Peyer's patch (tissue), 4 donors: ENCODE results near the gene ITM2C. TPM values are rescaled to one million over a fixed set of nuclear protein-coding genes. Genes with fewer than 3 reads are reported as not detected.

Experiments used
- DNase-seq, 3 donors: peaks; one replicate each; pipeline ENCODE4 v3.0.0-alpha.2; 2017 to 2019
- H3K27ac ChIP-seq, 4 donors: fragments of 200-600 bp; sonication (generic); one replicate each; pipeline ENCODE4 v1.5.1; 2016 to 2019
- H3K27me3 ChIP-seq, 2 donors: fragments of 200-600 bp; sonication (generic); one replicate each; pipeline ENCODE4 v1.5.1; 2019
- H3K36me3 ChIP-seq, 3 donors: fragments of 200-600 bp; sonication (generic); one replicate each; pipeline ENCODE4 v1.5.1; 2016 to 2019
- H3K4me1 ChIP-seq, 4 donors: fragments of 200-600 bp; sonication (generic); one replicate each; pipeline ENCODE4 v1.5.1; 2016 to 2019
- H3K4me3 ChIP-seq, 4 donors: fragments of 200-600 bp; sonication (generic); 1 replicate in 3 of 4; 2 replicates in 1 of 4; pipeline ENCODE4 v1.5.1; 2016 to 2019; ENCODE audit warnings: mild to moderate bottlenecking in 1 of 4
- H3K9me3 ChIP-seq, 4 donors: fragments of 200-600 bp; sonication (generic); one replicate each; pipeline ENCODE4 v1.5.1; 2016 to 2019; ENCODE audit warnings: mild to moderate bottlenecking in 1 of 4
- CTCF ChIP-seq, 6 experiments: fragments of 450-650 bp in 4 of 6; fragments of 200-600 bp in 2 of 6; sonication (generic) in 1 of 6; IDR thresholded peaks; one replicate each; pipeline ENCODE4 v1.5.1; 2017 to 2019; ENCODE audit warnings: antibody characterized with exemption in 6 of 6, mild to moderate bottlenecking in 3 of 6, moderate library complexity in 1 of 6
- POLR2A ChIP-seq, 2 donors: fragments of 450-650 bp; IDR thresholded peaks; one replicate each; pipeline ENCODE4 v1.5.1; 2017; ENCODE audit warnings: antibody characterized with exemption in 2 of 2, mild to moderate bottlenecking in 2 of 2, moderate library complexity in 2 of 2
- total RNA-seq, 4 donors: library from RNA; depleted of rRNA; stranded (reverse); fragments of >200 nt; gene quantifications; one replicate each; pipeline ENCODE4 v1.1.0, GENCODE V29; 2016

The ITM2C gene
- total RNA-seq, 4 donors from 2014 or later = 69.3 to 710 (median 610) TPM

GRCh38 chr2:230899786-230900185 lies 35.0 kb downstream of the ITM2C start:
- no peak for TF ChIP-seq POLR2A (IDR thresholded peaks at IDR 0.05)
- TF ChIP-seq CTCF (IDR thresholded peaks at IDR 0.05) = no peak
- H3K27me3 ChIP-seq = no peaks in the 10 kb centered on the region
- no peak for DNase-seq

DNA sequence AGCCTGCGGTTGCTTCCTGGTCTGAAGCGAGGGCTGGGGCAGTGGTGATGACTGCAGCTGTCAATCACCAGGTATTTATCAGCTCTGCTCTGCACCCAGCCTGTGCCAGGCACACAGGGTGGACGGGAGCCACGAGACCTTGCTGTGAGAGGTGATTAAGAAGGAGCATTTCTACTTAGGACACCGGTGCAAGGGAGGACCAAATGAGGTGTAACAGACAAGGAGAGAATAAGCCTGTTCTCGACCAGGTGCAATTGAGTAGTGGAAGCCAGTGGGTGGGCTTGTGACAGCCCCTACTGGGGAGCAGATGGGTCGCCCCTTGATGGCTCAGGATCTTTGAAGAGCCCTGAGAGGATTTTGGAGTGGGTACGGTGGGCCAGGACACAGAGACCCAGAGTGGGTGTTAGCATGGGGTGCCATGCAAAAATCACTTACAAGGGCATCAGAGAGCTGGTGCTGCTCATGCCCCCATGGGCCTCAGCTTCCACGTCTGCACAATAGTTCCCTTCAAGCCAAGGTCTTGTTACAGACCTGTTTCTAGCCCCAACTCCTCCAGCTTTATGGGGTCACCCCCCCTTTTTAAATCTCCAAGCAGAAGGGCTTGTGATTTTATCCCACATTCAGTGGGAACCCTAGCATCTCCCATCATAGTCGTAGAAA lies 35.7 kb downstream of the ITM2C start:
- Histone ChIP-seq H3K27ac (no peak overlapping the region), H3K4me1 (peaks cover 0 to 5% (median 0%) of the 10 kb centered on the region in 4 donors), H3K36me3 (no peaks in the 10 kb centered on the region), H3K4me3 (no peak overlapping the region), H3K9me3 (no peaks in the 10 kb centered on the region), H3K27me3 (no peaks in the 10 kb centered on the region)
- no peak for TF ChIP-seq POLR2A (IDR thresholded peaks at IDR 0.05)
- TF ChIP-seq CTCF (IDR thresholded peaks at IDR 0.05) = no peak
- DNase-seq = peak in 2 of 3 donors; percentile 7 to 41

More at GRCh38 chr2:230899786-230900185, 35.0 kb downstream of the ITM2C start:
- no peaks in the 10 kb centered on the region for H3K36me3 ChIP-seq
- peaks cover 0 to 11% (median 1%) of the 10 kb centered on the region in 4 donors for H3K4me1 ChIP-seq
- H3K9me3 ChIP-seq = no peaks in the 10 kb centered on the region
- no peak overlapping the region for H3K27ac ChIP-seq
- no peak overlapping the region for H3K4me3 ChIP-seq

DNA sequence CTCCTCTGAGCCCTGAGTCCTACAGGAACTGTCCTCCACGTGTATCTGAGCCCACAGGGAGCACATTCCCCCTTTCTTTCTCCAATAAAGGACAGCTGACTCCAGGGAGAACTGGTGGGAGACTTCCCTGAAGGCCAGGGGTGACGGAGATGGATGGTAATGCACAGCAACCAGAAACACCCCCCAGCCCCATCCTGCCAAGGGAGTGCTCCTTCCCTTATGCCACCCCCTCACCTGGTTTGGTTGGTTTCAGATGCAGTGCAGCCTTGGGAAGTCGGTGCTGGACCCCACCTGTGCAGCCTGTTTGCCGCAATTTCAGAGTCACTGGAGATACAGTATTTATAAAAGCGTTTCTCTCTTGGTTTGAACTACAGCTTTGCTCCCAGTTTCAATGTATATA lies 36.3 kb downstream of the ITM2C start:
- no peak overlapping the region for H3K4me3 ChIP-seq
- TF ChIP-seq CTCF (IDR thresholded peaks at IDR 0.05) (no peak), POLR2A (IDR thresholded peaks at IDR 0.05) (no peak)
- H3K9me3 ChIP-seq = no peaks in the 10 kb centered on the region
- H3K27me3 ChIP-seq = no peaks in the 10 kb centered on the region
- peak in 1 of 3 donors; percentile 1 for DNase-seq
- H3K36me3 ChIP-seq = no peaks in the 10 kb centered on the region
- H3K4me1 ChIP-seq = peaks cover 0 to 5% (median 0%) of the 10 kb centered on the region in 4 donors
- H3K27ac ChIP-seq = no peak overlapping the region

GRCh38 chr2:230902180-230902899 lies 37.6 kb downstream of the ITM2C start:
- Histone ChIP-seq H3K4me3 (no peak overlapping the region), H3K27ac (no peak overlapping the region), H3K9me3 (no peaks in the 10 kb centered on the region), H3K27me3 (no peaks in the 10 kb centered on the region), H3K4me1 (no peaks in the 10 kb centered on the region), H3K36me3 (no peaks in the 10 kb centered on the region)
- DNase-seq = peak in 2 of 3 donors; percentile 45 to 71
- TF ChIP-seq POLR2A (IDR thresholded peaks at IDR 0.05) (no peak), CTCF (IDR thresholded peaks at IDR 0.05) (peak; percentile 23 to 73 (median 64))

DNA sequence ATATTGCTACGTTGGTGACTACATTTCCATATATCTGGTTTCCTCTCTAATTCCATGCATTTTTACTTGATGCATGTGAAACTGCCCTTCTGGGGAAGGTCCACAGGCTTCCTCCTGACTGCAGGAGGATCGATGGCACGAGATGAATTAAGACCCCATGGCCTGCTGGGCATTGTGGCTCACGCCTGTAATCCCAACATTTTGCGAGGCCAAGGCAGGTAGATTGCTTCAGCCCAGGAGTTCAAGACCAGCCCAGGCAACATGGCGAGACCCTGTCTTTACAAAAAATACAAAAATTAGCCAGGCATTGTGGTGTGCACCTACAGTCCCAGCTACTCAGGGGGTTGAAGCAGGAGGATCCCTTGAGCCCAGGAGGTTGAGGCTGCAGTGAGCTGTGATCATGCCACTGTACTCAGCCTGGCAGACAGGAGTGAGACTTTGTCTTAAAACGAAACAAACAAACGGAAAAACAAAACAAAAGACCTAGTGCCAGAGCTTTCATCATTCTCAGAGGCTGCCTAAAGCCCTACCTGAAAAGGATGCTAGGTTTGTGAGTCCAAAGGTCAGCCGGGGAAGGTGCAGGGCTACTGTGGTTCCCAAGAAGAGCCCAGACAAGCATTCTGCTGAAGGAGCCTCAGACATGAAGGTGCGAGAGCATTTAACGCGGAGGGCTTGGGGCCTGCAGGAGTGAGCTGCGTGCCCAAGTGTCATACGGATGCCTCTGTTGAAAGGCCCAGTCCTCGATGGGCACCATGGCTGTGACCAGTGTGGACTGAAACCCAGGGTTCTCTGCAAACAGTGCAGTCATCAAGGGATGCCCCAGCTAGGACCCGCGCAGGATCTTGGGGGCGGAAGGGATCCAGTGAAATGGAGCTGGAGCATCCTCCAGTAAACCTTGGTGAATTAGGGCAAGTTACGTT lies 38.7 kb downstream of the ITM2C start:
- H3K4me3 ChIP-seq = no peak overlapping the region
- H3K27me3 ChIP-seq = no peaks in the 10 kb centered on the region
- no peaks in the 10 kb centered on the region for H3K36me3 ChIP-seq
- TF ChIP-seq CTCF (IDR thresholded peaks at IDR 0.05) (no peak), POLR2A (IDR thresholded peaks at IDR 0.05) (no peak)
- no peaks in the 10 kb centered on the region for H3K9me3 ChIP-seq
- H3K4me1 ChIP-seq = no peaks in the 10 kb centered on the region
- DNase-seq = peak in 1 of 3 donors; percentile 35
- H3K27ac ChIP-seq = no peak overlapping the region
